ENCODE data around the gene IGSF3. TPM values are rescaled to one million over a fixed set of nuclear protein-coding genes. Genes with fewer than 3 reads are reported as not detected.

The IGSF3 gene
- total RNA-seq, 1 donor from 2014 or later = 55.4 TPM

Other genes starting within 250 kb of the IGSF3 start
- gene CD58, start 96.7 kb downstream of the IGSF3 start, total RNA-seq = 19.8 TPM
- gene CD2, start 86.7 kb upstream of the IGSF3 start, total RNA-seq = 1.3 TPM
- 55.1 TPM for gene PTGFRN, start 242.2 kb upstream of the IGSF3 start, total RNA-seq

Data from esophagus mucosa (tissue), 1 donor.